HG02571 (cell line): ENCODE results near the gene BCL7A.

Experiments used
- ATAC-seq: cut with Tn5 transposase; IDR thresholded peaks from one replicate; pipeline ENCODE4 v1.9.1; 2021; ENCODE audit warnings: mild to moderate bottlenecking, moderate library complexity; ENCODE audit not compliant: unreplicated experiment

BCL7A gene

DNA sequence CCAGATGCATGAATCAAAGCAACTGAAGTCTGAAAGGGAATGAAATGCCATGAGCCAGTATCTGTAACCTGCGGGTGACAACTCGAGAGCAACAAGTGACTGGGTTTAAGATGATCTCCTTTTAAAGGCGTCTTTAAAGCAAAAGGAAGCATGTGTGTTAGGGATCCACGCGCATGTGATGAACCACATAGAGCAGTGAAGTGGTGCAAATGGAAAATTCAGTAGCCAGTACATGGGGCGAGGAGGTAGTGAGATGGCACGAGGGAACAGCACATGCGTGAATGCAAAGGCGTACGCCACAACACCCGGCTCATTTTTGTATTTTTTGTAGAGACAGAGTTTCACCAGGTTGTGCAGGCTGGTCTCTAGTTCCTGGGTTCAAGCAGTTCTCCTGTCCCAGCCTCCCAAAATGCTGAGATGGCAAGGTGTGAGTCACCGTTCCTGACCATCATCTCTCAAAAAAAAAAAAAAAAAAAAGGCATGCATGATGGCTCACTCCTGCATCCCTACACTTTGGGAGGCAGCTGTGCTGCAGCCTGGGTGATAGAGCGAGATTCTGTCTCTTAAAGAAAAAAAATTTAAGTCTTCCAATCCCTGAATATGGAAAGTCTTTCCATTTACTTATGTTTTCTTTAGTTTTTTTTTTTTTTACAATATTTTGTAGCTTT lies 24.6 kb upstream of the BCL7A start:
- no peak for ATAC-seq

DNA sequence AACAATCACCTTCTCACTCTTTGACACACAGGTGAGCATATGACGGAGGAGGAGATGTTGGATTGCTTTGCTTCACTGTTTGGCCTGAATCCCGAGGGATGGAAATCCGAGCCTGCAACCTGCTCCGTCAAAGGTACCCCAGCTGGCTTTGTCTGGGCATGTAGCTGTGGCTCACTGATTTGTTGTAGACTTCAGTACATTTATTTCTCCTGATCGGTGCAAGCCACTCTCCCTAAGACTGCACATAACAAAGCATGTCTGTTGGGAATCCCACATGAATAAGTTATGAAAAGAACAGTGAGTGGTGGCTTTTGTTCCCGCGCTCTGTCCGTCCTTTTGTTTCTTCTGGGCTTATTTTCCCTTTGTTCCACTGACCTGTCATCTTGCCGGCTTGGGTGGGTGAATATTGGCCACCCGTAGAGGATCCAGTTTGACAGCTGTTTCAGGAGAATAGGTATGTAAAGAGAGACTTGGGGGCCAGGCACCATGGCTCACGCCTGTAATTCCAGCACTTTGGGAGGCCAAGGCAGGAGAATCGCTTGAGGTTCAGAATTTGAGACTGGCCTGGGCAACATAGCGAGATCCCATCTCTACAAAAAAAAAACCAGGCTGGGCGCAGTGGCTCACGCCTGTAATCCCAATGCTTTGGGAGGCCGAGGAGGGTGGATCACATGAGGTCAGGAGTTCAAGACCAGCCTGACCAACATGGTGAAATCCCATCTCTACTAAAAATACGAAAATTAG lies 20.0 kb upstream of the BCL7A start:
- no peak for ATAC-seq

DNA sequence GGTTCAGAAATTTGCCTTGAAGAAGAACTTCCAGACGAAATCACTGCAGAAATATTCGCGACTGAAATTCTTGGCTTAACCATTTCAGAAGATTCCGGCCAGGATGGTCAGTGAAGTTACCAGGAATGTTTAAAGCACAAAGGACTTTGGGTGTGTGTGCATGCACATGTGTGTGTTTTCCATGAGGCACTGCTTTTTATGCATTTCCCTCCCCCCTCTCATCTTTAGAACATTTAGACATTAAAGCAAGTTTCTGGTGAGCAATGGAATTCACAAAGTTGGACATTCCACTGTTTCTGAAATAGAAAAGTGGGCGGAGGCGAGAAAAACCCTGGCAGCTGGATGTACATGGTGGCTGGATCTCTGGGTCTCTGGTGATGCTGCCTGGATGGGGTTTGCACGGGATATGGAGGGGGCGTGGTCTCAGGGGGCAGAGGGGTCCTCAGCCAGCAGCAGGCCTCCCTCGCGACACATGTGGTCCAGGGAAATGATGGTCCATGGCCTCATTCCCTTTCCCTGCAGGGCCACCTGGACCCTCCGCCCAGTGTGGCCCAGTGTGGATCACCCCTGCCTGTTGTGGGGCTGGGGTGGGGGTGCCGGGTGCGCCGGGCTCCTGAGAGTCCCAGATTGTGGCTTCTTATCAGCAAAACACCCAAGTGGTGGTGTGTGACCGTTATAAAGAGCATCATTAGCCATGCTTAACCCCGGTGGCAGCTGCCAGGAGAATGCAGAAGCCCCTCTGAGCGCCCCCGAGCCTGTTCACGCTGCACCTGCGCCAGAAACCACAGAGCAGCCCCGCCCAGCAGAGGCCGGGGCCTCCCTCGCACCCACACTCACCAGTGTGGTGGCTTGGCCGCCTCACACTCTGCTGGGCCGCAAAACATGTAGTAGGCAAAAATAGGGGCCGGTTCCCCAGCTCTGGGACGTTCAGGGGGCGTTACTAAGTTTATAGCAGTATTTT lies 17.8 kb upstream of the BCL7A start:
- no peak for ATAC-seq

GRCh38 chr12:122004633-122005071 lies 17.0 kb upstream of the BCL7A start:
- ATAC-seq = no peak

- no peak for ATAC-seq
These were observed 16.4 kb upstream of the BCL7A start for GRCh38 chr12:122005252-122005776.

DNA sequence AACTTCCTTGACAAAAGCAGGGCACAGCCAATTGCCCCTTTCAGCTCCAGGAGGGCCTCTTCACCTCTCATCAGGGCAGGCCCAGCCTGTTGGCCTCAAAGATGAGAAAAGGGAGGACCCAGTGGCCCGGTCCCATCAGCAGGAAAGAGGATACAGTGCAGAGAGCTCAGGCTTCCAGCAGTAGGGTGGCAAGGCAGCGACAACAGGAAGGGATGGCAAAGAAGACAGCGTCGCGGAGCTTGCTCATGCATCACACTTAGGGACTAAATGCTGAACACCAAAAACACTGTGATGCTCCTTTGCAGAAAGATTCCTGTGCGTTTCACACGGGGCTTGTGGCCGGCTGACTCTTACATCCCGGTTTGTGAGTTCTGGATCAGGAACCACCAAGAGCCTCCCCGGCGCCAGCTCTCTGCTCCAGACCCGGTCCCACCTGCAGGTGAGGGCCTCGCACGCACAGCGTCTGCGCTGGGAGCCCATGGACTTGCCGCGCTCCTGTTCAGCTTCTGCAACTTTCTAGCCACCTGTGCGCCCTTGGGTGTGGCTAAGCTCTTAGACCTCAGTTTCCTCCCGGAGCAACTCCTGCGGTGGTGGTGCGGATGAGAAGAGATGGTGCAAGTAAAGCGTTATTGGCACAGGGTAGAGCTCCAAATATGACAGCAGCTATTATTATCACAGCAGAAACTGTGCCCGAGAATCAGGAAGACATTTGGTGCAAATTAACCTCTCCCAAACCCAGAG lies 15.3 kb upstream of the BCL7A start:
- no peak for ATAC-seq

DNA sequence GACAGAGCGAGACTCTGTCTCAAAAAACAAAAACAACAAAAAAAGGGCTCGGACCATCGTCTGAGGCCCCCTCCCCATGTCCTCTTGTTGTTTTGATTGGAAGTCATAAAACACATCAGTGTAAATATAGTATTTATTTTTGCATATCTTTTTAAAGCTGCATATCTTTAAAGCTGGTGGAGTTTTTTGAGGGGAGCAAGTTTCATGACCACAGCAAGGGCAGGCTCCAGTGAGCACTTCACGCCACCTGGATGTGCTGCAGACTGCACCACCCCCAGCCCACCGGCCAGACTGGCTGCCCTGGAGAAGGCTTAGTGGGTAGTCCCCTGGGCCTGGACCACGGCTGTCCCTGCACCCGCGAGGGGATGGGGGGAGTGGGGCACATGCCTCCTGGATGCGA lies 11.9 kb upstream of the BCL7A start:
- no peak for ATAC-seq

GRCh38 chr12:122012184-122012583 lies 9.5 kb upstream of the BCL7A start:
- no peak for ATAC-seq

- no peak for ATAC-seq
These were observed 8.5 kb upstream of the BCL7A start for GRCh38 chr12:122013136-122013535.

GRCh38 chr12:122013791-122014590 lies 7.7 kb upstream of the BCL7A start:
- no peak for ATAC-seq

- no peak for ATAC-seq
These were observed 6.9 kb upstream of the BCL7A start for GRCh38 chr12:122014781-122015180.

DNA sequence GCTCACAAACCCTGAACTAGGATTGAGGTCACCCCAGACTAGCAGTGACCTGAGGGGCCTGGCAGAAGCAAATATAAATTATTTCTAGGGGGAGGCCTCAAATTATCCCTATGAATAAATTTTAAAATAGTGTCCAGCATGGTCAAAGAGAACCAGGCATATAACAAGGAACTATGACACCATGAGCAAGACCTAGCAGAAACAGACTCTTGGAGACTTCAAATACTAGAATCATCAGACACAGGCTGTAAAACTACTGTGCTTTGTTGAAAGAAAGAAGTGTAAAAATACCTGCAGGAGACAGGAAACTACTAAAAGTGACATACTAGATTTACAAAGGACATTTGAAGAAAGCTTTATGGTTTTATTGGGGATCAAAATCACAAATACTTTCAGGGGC lies 3.2 kb upstream of the BCL7A start:
- ATAC-seq = no peak

DNA sequence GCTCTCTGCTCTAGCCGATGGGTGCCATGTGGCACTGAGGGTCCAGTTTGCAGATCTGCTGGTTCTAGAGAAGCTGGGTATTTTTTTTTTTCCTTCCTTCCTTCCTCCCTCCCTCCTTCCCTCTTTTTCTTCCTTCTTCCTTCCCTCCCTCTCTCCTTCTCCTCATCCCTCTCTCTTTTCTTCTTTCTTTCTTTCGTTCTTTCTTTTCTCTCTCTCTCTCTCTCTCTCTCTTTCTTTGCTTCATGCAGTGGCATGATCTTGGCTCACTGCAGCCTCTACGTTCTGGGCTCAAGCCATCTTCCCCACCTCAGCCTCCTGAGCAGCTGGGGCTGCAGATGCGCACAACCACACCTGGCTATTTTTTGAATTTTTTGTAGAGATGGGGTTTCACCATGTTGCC lies 2.7 kb upstream of the BCL7A start:
- no peak for ATAC-seq

- ATAC-seq = no peak
These were observed 890 bp upstream of the BCL7A start for GRCh38 chr12:122020795-122021192.

DNA sequence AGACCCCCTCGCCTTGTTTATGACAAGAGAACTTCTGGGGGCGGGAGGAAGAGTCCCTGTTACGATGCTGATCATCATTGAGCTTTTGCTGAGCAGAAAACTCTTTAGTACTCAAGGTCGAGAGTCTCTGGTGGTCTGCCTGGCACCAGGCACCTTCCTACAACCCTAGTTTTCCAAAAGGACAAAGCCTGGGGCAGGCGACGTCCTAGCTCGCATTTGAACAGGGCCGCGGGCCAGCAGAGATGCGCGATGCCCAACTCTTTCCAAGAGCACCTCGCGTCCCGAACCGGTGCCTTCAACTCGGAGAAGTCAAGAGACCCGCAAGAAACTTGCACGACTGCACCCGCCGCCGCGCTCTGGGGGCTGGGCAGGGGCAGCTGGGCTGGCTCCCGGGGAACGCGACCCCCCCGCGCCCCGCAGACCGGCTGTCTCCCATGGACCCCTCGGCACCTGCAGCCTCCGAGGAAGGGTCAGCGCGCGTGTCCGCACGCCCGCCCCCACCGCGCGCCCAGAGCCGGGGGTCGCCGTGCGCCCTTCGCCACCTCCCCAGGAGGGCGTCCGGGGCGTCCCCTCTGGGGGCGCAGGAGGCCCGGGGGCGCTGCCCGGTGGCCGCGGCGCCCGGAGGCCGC lies 377 bp upstream of the BCL7A start:
- no peak for ATAC-seq

- no peak for ATAC-seq
These were observed 982 bp downstream of the BCL7A start for GRCh38 chr12:122022393-122023338.

DNA sequence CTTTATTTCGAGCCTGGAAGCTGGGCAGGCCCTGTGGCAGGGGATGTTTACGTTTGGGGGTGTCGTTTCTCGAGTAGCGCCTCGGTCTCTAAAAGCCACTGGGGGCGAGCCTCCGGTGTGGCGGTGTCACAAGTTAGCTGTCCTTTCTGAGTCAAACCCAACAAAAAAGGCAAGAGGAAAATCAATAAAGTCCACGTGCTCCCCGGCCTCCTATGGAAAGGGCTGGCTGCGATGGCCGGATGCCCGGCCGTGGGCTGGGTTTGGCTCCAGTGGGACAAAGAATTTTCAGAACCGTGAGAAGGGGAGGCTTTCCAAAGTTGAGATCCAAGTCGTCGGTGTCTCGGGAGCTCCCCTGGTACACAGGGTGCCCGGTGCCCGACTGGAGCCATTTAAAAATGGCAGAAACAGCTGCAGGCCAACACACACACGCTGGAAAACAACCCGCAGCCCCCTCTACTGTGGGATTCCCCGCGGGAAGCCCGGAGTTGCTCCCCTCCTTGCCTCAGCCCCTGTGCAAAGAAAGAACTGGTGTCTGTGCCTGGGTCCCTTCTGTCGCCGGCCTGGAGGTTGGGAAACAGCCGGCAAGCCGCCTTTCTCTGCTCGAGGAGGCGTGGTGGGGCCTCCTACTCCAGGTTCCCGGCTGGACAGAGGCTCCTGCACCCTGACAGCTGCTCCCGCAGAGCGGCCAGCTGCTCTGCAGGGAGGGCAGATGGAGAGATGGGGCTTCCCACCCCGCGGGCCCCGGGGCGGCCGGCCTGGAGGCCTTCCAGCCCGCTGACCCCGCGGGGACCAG lies 1.9 kb downstream of the BCL7A start:
- no peak for ATAC-seq
